Thymus (tissue), 11 donors: ENCODE results near the gene C19orf85. TPM values are rescaled to one million over a fixed set of nuclear protein-coding genes. Genes with fewer than 3 reads are reported as not detected.

Source experiments
- DNase-seq, 9 donors: peaks; one replicate each; pipeline ENCODE4 v3.0.0-alpha.2; 2013; ENCODE audit warnings: low spot score in 9 of 9, low read depth in 6 of 9, missing footprints in 1 of 9
- H3K27ac ChIP-seq, 2 donors: one replicate each; pipeline ENCODE4 v1.5.1; 2013; ENCODE audit warnings: control low read depth in 1 of 2, low read depth in 1 of 2, low read length in 1 of 2, mild to moderate bottlenecking in 1 of 2, moderate library complexity in 1 of 2
- H3K27me3 ChIP-seq, 2 donors: one replicate each; pipeline ENCODE4 v1.5.1; 2013; ENCODE audit warnings: low read length in 1 of 2; ENCODE audit not compliant: control insufficient read depth in 2 of 2, insufficient read depth in 1 of 2
- H3K36me3 ChIP-seq, 2 donors: one replicate each; pipeline ENCODE4 v1.5.1; 2013; ENCODE audit warnings: low read length in 1 of 2, mild to moderate bottlenecking in 1 of 2, moderate library complexity in 1 of 2; ENCODE audit not compliant: control insufficient read depth in 2 of 2, insufficient read depth in 2 of 2
- H3K4me1 ChIP-seq, 2 donors: one replicate each; pipeline ENCODE4 v1.5.1; 2013; ENCODE audit warnings: low read length in 2 of 2; ENCODE audit not compliant: control insufficient read depth in 2 of 2, insufficient read depth in 2 of 2
- H3K4me3 ChIP-seq, 2 donors: one replicate each; pipeline ENCODE4 v1.5.1; 2013; ENCODE audit warnings: low read length in 2 of 2, control low read depth in 1 of 2, mild to moderate bottlenecking in 1 of 2
- H3K9me3 ChIP-seq, 2 donors: one replicate each; pipeline ENCODE4 v1.5.1; 2013; ENCODE audit warnings: low read length in 1 of 2, mild to moderate bottlenecking in 1 of 2; ENCODE audit not compliant: control insufficient read depth in 2 of 2, insufficient read depth in 1 of 2
- WGBS: extraction: QIAGEN DNeasy Blood & Tissue Kit; methylation state at CpG from one replicate; pipeline ENCODE4 v1.1.7; 2013; 5-methylcytosine and 5-hydroxymethylcytosine counted together
- polyA plus RNA-seq: library from polyadenylated mRNA; stranded (reverse); fragments of 200-250 nt; gene quantifications from one replicate; pipeline ENCODE4 v1.2.3, GENCODE V29; 2013
- total RNA-seq: library from RNA; stranded (reverse); fragments of 120-200 nt; gene quantifications from one replicate; pipeline ENCODE4 v1.2.4, GENCODE V29; 2013
- donor health status: healthy.

C19orf85 gene
- total and polyA plus RNA-seq, 2 donors, result not detected

GRCh38 chr19:55491546-55492360 lies 27.2 kb upstream of the C19orf85 start:
- no peak for DNase-seq
- peaks cover 0 to 8% of the 10 kb centered on the region in 2 donors for H3K9me3 ChIP-seq
- H3K4me3 ChIP-seq, result no peak overlapping the region
- H3K27me3 ChIP-seq, result peaks cover 0 to 34% of the 10 kb centered on the region in 2 donors
- peaks cover 4 to 8% of the 10 kb centered on the region in 2 donors for H3K36me3 ChIP-seq
- H3K27ac ChIP-seq, result peak overlapping the region in 1 of 2 donors; percentile 60
- WGBS, result 86% methylated on average over 24 of the region's 24 CpGs
- peaks cover 32 to 58% of the 10 kb centered on the region in 2 donors for H3K4me1 ChIP-seq

GRCh38 chr19:55490478-55491432 lies 26.2 kb upstream of the C19orf85 start:
- Histone ChIP-seq H3K36me3 (peaks cover 8% of the 10 kb centered on the region in 2 donors), H3K9me3 (peaks cover 0 to 8% of the 10 kb centered on the region in 2 donors), H3K4me3 (no peak overlapping the region), H3K27me3 (peaks cover 0 to 34% of the 10 kb centered on the region in 2 donors), H3K27ac (no peak overlapping the region), H3K4me1 (peaks cover 41 to 67% of the 10 kb centered on the region in 2 donors)
- 89% methylated on average over 52 of the region's 52 CpGs for WGBS
- no peak for DNase-seq

GRCh38 chr19:55489711-55490477 lies 25.3 kb upstream of the C19orf85 start:
- Histone ChIP-seq H3K4me1 (peaks cover 45 to 73% of the 10 kb centered on the region in 2 donors), H3K27ac (peak overlapping the region in 1 of 2 donors; percentile 32)

GRCh38 chr19:55488986-55489710 lies 24.6 kb upstream of the C19orf85 start:
- DNase-seq, result no peak
- peak overlapping the region in 1 of 2 donors; percentile 32 for H3K27ac ChIP-seq
- H3K4me3 ChIP-seq, result no peak overlapping the region
- peaks cover 0 to 8% of the 10 kb centered on the region in 2 donors for H3K9me3 ChIP-seq
- WGBS, result 78% methylated on average over 36 of the region's 36 CpGs
- H3K36me3 ChIP-seq, result peaks cover 8% of the 10 kb centered on the region in 2 donors
- peaks cover 49 to 73% of the 10 kb centered on the region in 2 donors for H3K4me1 ChIP-seq
- H3K27me3 ChIP-seq, result peaks cover 0 to 29% of the 10 kb centered on the region in 2 donors

More at GRCh38 chr19:55489711-55490477, 25.3 kb upstream of the C19orf85 start:
- 81% methylated on average over 21 of the region's 21 CpGs for WGBS
- H3K4me3 ChIP-seq, result no peak overlapping the region
- H3K9me3 ChIP-seq, result peaks cover 0 to 8% of the 10 kb centered on the region in 2 donors
- H3K36me3 ChIP-seq, result peaks cover 8% of the 10 kb centered on the region in 2 donors
- no peak for DNase-seq
- peaks cover 0 to 34% of the 10 kb centered on the region in 2 donors for H3K27me3 ChIP-seq

- Histone ChIP-seq H3K4me3 (peak within 1 kb of the TSS; percentile 48 to 73), H3K36me3 (peaks cover 14 to 15% of the 10 kb centered on the region in 2 donors), H3K9me3 (peaks cover 0 to 8% of the 10 kb centered on the region in 2 donors), H3K27me3 (peaks cover 0 to 19% of the 10 kb centered on the region in 2 donors), H3K4me1 (peaks cover 57 to 76% of the 10 kb centered on the region in 2 donors), H3K27ac (peak within 1 kb of the TSS; percentile 64 to 100)
- no peak for DNase-seq
- 51% methylated on average over 19 of the region's 21 CpGs for WGBS
These were observed 23.6 kb upstream of the C19orf85 start, which contains the start of gene SSC5D for GRCh38 chr19:55487924-55488687. SSC5D (plus strand) TSS chr19:55488436; CDS start chr19:55488590, 154 bp downstream.

GRCh38 chr19:55486971-55487923 lies 22.7 kb upstream of the C19orf85 start:
- H3K4me3 ChIP-seq, result peak overlapping the region; percentile 48 to 73
- H3K27ac ChIP-seq, result peak overlapping the region; percentile 64 to 100
- 82% methylated on average over 27 of the region's 27 CpGs for WGBS
- peaks cover 14 to 23% of the 10 kb centered on the region in 2 donors for H3K36me3 ChIP-seq
- H3K9me3 ChIP-seq, result peaks cover 0 to 8% of the 10 kb centered on the region in 2 donors
- peaks cover 0 to 16% of the 10 kb centered on the region in 2 donors for H3K27me3 ChIP-seq
- peak in 1 of 9 donors; percentile 52 for DNase-seq
- peaks cover 52 to 67% of the 10 kb centered on the region in 2 donors for H3K4me1 ChIP-seq
